ENCODE results near the gene SUMO4. TPM values are rescaled to one million over a fixed set of nuclear protein-coding genes. Genes with fewer than 3 reads are reported as not detected.

SUMO4 gene
- total and polyA plus RNA-seq, 9 of the 15 experiments (the other 6 are each of a cell fraction or from before 2014, with no cell fraction given): 0.20 to 1.9 (median 0.50) TPM; not detected in 2

- no peak for TF ChIP-seq ZNF398 (CRISPR knock-in tag; IDR thresholded peaks at IDR 0.05)
- 0 out of 2 replicates have a peak, but pooled peaks have one; percentile 31 for TF ChIP-seq JUN (IDR thresholded peaks at IDR 0.05; ENCODE audit: borderline replicate concordance, low read depth, low read length)
- TF ChIP-seq JUN (CRISPR knock-in tag; IDR thresholded peaks at IDR 0.05; ENCODE audit: borderline replicate concordance): no peak
- TF ChIP-seq KLF1 (tag; IDR thresholded peaks at IDR 0.05): no peak
- TF ChIP-seq RNF2 (IDR thresholded peaks at IDR 0.05): no peak
- TF ChIP-seq E2F3 (CRISPR knock-in tag; IDR thresholded peaks at IDR 0.05): no peak
- TF ChIP-seq MCM2 (IDR thresholded peaks at IDR 0.05; ENCODE audit: low read depth): no peak
- no peak for TF ChIP-seq STAT5A (IDR thresholded peaks at IDR 0.05; ENCODE audit: borderline replicate concordance, low read length)
- TF ChIP-seq TRIM25 (IDR thresholded peaks at IDR 0.05; ENCODE audit: borderline replicate concordance): no peak
- no peak for TF ChIP-seq ZNF24 (IDR thresholded peaks at IDR 0.05)
- no peak for TF ChIP-seq NCOA6 (IDR thresholded peaks at IDR 0.05)
- no peak for TF ChIP-seq SMAD2 (IDR thresholded peaks at IDR 0.05; ENCODE audit: low read depth, low read length)
- TF ChIP-seq U2AF1 (optimal IDR thresholded peaks at IDR 0.05; ENCODE audit: low read depth, low read length): no peak
- TF ChIP-seq ZBTB43 (CRISPR knock-in tag; IDR thresholded peaks at IDR 0.05): no peak
- no peak for TF ChIP-seq CCNT2 (IDR thresholded peaks at IDR 0.05; ENCODE audit: borderline replicate concordance, extremely low read depth, insufficient read length, low read depth, low read length)
- no peak for TF ChIP-seq BDP1 (IDR thresholded peaks at IDR 0.05; ENCODE audit: insufficient read depth, insufficient read length)
- no peak for TF ChIP-seq YY1 (IDR thresholded peaks at IDR 0.05; ENCODE audit: borderline replicate concordance in 1 of 3, control insufficient read depth in 1 of 3, extremely low read depth in 1 of 3, insufficient read depth in 3 of 3, insufficient read length in 1 of 3, insufficient replicate concordance in 2 of 3, low read depth in 1 of 3, low read length in 2 of 3)
- TF ChIP-seq ZNF184 (CRISPR knock-in tag; IDR thresholded peaks at IDR 0.05): no peak
- no peak for TF ChIP-seq ZBTB17 (CRISPR knock-in tag; IDR thresholded peaks at IDR 0.05)
- no peak for TF ChIP-seq MAFF (IDR thresholded peaks at IDR 0.05; ENCODE audit: low read length)
- TF ChIP-seq SIX5 (IDR thresholded peaks at IDR 0.05; ENCODE audit: borderline replicate concordance in 1 of 2, insufficient read depth in 1 of 2, low read depth in 1 of 2, low read length in 2 of 2): no peak
These were observed 6.0 kb downstream of the SUMO4 start (continued) for GRCh38 chr6:149405823-149406765.

Data from K562 (cell line).